HUES6 (cell line): ENCODE results near the gene INPP5J.
"Not testable (repeated sequence)": the region's sequence is repeated elsewhere in the genome, so short reads cannot be mapped to it uniquely, and the experiment has no call there.

Experiments
- H3K27ac ChIP-seq: 2 replicates; pipeline ENCODE4 v1.7.0; 2013; ENCODE audit warnings: low read depth, mild to moderate bottlenecking, low read length, inconsistent platforms
- H3K27me3 ChIP-seq: 2 replicates; pipeline ENCODE4 v1.6.1; 2013; ENCODE audit warnings: low read length; ENCODE audit not compliant: control insufficient read depth, insufficient read depth
- H3K36me3 ChIP-seq: 2 replicates; pipeline ENCODE4 v1.6.1; 2013; ENCODE audit warnings: low read length; ENCODE audit not compliant: control insufficient read depth, insufficient read depth
- H3K4me1 ChIP-seq: 2 replicates; pipeline ENCODE4 v1.6.1; 2013; ENCODE audit warnings: low read length; ENCODE audit not compliant: control insufficient read depth, insufficient read depth
- H3K4me3 ChIP-seq: 2 replicates; pipeline ENCODE4 v1.5.1; 2013; ENCODE audit warnings: low read depth, low read length
- H3K9ac ChIP-seq: one replicate; pipeline ENCODE4 v1.6.1; 2013; ENCODE audit warnings: mild to moderate bottlenecking, low read length
- H3K9me3 ChIP-seq: 2 replicates; pipeline ENCODE4 v1.6.1; 2013; ENCODE audit warnings: low read depth, low read length; ENCODE audit not compliant: control insufficient read depth, insufficient read depth

The INPP5J gene

DNA sequence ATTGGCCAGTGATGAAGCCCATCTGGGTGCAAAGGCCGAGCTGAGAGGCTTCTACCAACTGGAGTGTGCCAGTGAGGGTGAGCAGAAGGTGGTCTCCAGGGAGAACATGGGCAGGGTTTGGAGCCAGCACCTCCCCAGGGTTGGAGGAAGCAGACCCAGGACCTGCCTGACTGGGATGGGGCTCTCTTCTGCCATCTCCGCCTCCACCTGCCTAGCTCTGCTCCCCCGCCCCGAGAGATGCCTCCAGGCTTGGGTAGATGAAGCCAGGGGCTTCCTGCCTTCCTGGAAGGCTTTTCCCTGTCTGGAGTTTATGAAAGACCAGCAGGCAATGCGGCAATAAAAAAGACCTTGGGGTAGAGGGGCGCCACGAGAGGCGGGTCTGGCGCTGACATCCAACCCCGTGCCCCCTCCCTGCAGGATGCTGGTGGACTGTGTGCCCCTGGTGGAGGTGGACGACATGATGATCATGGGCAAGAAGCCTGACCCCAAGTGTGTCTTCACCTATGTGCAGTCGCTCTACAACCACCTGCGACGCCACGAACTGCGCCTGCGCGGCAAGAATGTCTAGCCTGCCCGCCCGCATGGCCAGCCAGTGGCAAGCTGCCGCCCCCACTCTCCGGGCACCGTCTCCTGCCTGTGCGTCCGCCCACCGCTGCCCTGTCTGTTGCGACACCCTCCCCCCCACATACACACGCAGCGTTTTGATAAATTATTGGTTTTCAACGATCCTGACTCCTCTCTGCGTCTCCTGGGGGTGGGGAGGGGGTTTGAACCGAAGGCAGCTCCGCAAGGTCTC lies 18.7 kb upstream of the INPP5J start:
- Histone ChIP-seq H3K27ac (no peak overlapping the region), H3K4me3 (no peak overlapping the region), H3K9me3 (no peaks in the 10 kb centered on the region), H3K9ac (no peak overlapping the region), H3K27me3 (peaks cover 23% of the 10 kb centered on the region), H3K36me3 (no peaks in the 10 kb centered on the region), H3K4me1 (peaks cover 12% of the 10 kb centered on the region; the same call in 1 of the 2 replicates)

DNA sequence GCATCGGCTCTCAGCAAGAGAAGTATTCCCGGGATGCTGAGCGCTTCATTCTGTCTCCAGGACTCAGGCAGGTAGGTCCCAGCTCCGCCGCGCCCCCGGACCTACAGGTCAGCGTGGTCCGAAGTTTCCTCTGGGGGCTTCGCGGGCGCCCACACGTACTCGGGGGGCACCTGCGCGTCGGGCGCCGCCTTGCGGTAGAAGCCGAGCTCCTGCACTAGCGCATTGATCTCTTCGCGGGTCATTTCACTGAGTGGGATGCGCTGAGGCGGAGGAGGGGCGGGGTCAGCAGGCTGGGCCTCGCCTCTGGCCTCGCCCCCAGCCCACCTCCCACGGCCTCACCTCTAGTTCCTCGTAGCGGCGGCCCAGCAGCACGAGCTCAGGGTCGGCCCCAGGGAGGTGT lies 17.9 kb upstream of the INPP5J start:
- Histone ChIP-seq H3K9me3 (no peaks in the 10 kb centered on the region), H3K4me1 (peaks cover 12% of the 10 kb centered on the region; the same call in 1 of the 2 replicates), H3K9ac (no peak overlapping the region), H3K27me3 (peaks cover 23% of the 10 kb centered on the region), H3K27ac (no peak overlapping the region), H3K36me3 (no peaks in the 10 kb centered on the region), H3K4me3 (peak overlapping the region; percentile 32)

DNA sequence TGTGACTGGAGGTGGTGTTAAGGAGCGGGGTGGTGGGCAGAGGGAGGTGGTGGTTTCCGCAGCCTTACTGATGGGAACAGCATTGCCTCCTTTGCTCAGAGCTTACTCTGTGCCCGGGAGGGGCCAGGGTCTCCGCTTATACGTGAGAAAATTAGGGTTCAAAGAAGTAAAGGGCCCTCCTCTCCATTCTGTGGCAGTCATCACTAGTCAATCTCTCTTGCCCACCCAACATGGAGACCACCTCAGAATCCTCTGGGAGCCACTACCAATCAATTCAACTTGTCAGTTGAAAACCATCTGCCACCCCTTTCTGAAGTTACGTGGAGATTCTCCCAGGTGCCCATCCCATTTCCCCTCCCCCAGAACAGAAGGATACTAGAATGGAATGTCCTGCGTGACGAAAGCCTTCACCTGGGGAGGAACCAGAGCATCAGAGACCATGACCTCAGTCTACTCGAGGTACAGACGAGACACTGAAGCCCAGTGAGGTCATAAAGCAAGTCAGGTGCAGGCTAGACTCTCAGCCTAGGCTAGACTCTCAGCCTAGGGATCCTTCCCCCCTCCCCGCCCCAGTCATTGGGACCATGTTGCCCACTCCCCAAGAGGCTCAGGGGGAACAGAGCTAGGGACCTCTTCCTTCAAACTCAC lies 17.4 kb upstream of the INPP5J start:
- H3K27me3 ChIP-seq = peaks cover 23% of the 10 kb centered on the region
- H3K36me3 ChIP-seq = no peaks in the 10 kb centered on the region
- H3K4me3 ChIP-seq = peak overlapping the region; percentile 32
- peaks cover 12% of the 10 kb centered on the region; the same call in 1 of the 2 replicates for H3K4me1 ChIP-seq
- no peak overlapping the region for H3K27ac ChIP-seq
- H3K9me3 ChIP-seq = no peaks in the 10 kb centered on the region
- H3K9ac ChIP-seq = no peak overlapping the region

DNA sequence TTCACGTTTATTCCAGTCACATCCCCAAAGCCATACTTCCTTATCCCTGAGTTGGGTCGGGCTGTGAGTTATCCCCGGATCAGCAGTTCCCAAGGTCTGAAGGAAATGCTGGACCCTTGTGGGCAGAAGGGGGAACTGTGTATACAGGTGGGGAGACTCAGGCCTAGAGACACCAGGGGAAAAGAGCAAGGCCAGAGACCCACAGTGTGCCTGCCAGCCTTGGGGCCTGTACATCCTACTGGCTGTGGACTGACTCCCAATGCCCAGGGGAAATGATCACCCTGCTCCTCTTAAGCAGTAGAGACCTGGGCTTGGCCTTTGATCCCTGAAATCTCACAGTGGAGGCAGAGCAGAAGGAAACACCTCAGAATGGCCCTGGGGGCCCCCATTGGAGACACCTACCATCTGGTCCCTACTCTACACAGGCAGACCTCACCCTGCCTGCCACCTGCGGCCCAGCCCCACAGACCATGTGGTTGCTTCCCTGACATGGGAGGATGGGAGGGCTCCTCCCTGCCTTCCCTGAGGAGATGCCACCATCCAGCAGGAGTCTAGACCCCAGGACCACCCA lies 16.7 kb upstream of the INPP5J start:
- Histone ChIP-seq H3K36me3 (no peaks in the 10 kb centered on the region), H3K4me1 (peaks cover 12% of the 10 kb centered on the region; the same call in 1 of the 2 replicates), H3K9ac (no peak overlapping the region), H3K4me3 (no peak overlapping the region), H3K27ac (no peak overlapping the region), H3K27me3 (peaks cover 23% of the 10 kb centered on the region), H3K9me3 (no peaks in the 10 kb centered on the region)

DNA sequence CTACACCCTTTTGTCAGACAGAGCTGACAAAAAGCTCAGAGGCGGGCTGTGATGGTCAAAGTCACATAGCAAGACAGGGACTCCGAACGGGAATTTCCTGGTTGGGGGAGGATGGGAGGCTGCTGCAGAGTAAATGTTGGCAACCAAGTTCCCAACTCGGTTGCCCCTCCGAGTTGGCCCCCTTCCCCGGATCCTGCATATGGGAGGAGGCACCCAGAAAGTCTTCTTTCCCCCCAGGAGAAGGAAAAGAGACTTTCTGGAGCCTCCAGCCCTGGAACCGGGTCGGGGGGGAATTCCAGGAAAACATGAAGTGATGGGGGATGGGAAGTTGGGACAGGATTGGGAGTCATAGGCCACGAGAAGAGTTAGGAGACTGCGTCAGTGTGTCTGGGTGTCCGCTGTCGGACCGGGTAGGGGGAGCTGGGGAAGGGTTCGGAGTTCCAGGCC lies 16.0 kb upstream of the INPP5J start:
- no peaks in the 10 kb centered on the region for H3K9me3 ChIP-seq
- peak overlapping the region; percentile 89 for H3K4me3 ChIP-seq
- peaks cover 23% of the 10 kb centered on the region for H3K27me3 ChIP-seq
- no peaks in the 10 kb centered on the region for H3K36me3 ChIP-seq
- no peak overlapping the region for H3K27ac ChIP-seq
- H3K4me1 ChIP-seq = peaks cover 12% of the 10 kb centered on the region; the same call in 1 of the 2 replicates
- H3K9ac ChIP-seq = peak overlapping the region; percentile 50

DNA sequence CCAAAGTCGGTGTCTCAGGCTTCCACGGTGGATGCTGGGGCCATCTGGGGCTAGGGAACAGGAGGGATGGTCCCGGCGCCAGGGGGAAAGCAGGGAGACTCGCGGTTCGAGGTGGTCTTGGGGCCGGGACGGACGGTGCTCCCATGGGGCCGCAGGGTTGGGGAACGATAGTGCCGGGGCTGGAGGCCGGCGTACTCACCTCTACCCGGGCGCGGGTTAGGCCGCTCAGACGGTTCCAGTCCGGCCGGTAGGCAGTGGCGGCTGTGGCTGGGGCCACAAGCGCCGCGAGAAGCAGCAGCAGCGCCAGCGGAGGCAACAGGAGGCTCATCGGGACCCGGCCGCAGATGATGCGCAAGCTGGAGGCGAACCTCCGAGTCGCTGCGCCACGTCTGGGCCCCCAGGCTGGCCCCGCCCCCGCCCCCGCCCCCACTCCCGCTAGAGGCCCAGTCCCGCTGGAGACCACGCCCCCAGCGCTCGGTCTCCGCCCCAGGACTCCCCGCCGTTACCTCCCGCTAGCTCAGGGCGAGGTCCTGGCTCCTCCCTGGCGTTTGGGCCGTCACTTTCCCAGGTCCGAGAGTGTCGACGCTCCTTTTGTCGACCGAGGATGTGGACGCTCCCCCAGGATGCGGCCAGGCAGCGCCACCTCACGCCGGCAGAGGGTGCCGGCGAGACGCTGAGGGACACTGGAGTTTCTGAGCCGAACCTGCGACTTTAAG lies 15.4 kb upstream of the INPP5J start, which contains the start of gene SELENOM:
TSS of gene SELENOM (minus strand) at position 391 of the 716 bp plus-strand sequence. CDS start at position 328, 63 bp downstream.
- Histone ChIP-seq H3K27ac (no peak within 1 kb of the TSS), H3K4me3 (peak within 1 kb of the TSS; percentile 89), H3K9me3 (no peaks in the 10 kb centered on the region), H3K36me3 (no peaks in the 10 kb centered on the region), H3K4me1 (peaks cover 12% of the 10 kb centered on the region; the same call in 1 of the 2 replicates), H3K9ac (peak within 1 kb of the TSS; percentile 50), H3K27me3 (peaks cover 23% of the 10 kb centered on the region)

DNA sequence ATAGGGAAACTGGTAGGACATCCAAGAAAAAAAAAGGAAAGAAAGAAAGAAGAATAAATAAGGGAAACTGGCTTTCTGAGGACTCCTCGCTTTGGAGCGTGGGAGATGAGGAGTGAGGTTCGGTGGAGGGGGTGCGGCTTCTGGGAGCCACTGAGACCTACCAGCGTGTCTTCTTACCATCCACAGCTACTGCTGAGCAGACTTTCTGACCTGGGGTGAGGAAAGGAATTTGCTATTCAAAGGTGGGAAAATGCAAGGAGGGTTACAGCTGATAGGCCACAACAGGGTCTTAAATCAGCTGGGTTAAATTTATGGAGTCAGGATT lies 14.9 kb upstream of the INPP5J start:
- H3K27ac ChIP-seq = no peak overlapping the region
- peak overlapping the region; percentile 53 for H3K4me3 ChIP-seq
- H3K9me3 ChIP-seq = peaks cover 4% of the 10 kb centered on the region; the same call in 1 of the 2 replicates
- H3K4me1 ChIP-seq = peaks cover 12% of the 10 kb centered on the region; the same call in 1 of the 2 replicates
- H3K27me3 ChIP-seq = peaks cover 23% of the 10 kb centered on the region
- peak overlapping the region; percentile 21 for H3K9ac ChIP-seq
- H3K36me3 ChIP-seq = no peaks in the 10 kb centered on the region

DNA sequence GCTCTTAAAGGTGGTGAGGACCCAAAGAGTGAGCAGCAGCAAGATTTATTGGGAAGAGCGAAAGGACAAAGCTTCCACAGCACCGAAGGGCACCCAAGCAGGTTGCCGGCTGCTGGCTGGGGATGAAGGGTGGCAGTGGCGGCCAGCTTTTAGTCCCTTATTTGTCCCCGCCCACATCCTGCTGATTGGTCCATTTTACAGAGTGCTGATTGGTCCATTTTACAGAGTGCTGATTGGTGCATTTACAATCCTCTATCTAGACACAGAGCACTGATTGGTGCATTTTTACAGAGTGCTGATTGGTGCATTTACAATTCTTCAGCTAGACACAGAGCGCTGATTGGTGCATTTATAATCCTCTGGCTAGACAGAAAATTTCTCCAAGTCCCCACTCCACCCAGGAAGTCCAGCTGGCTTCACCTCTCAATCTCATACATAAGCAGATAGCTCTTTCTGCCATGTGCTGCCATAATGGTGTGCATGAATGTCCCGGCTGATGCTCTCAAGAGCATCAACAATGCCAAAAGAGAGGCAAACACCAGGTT lies 10.1 kb upstream of the INPP5J start:
- not testable (repeated sequence) for H3K27ac ChIP-seq, H3K36me3 ChIP-seq, H3K27me3 ChIP-seq, H3K4me1 ChIP-seq, H3K9me3 ChIP-seq, H3K9ac ChIP-seq, H3K4me3 ChIP-seq

DNA sequence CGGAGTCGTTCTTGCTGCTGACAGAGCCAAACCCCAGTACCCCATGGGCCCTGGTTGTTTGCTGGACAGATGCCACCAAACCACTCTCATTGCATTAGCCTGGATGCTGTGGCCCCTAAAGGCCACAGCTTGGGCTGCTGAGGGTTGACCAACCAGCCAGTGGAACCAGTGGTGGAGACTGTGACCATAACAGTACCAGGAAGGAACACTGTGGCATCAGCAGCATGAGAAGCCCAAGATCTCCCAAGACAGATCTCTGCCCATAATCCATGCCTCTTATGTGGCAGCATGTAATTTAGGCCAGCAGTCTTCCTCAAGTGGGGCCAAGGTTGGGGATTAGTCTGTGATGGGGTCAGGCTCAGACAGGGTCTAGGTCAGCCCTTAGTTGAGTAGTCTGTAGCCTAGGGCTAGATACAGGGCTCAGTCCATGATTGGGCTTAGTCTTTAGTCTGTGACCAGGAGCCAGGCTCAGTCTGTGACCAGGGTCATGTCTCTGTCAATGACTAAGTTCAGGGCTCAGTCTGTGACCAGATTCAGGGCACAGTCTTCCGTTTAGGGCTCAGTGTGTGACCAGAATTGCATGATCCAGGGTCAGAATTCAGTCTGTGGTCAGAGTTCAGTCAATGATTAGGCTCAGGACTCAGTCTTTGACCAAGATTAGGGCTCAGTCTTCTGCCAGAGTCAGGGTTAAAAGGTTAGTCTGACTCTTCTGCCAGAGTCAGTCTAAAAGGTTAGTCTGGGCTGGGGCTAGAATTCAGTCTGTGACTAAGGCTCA lies 4.5 kb upstream of the INPP5J start:
- Histone ChIP-seq H3K9ac (no peak overlapping the region), H3K27me3 (no peaks in the 10 kb centered on the region), H3K4me3 (no peak overlapping the region), H3K4me1 (peaks cover 10% of the 10 kb centered on the region), H3K27ac (no peak overlapping the region), H3K36me3 (no peaks in the 10 kb centered on the region), H3K9me3 (no peaks in the 10 kb centered on the region)
